Activated CD4-positive, alpha-beta T cell treated with anti-CD3 and anti-CD28 coated beads, Interleukin-2, amount 50 U/mL, for 4 hours (primary cell): Measurements from ENCODE around the gene MOGAT1.
"Not testable (repeated sequence)": the region's sequence is repeated elsewhere in the genome, so short reads cannot be mapped to it uniquely, and the experiment has no call there.

Source experiments
- DNase-seq, 2 experiments: peaks; one replicate each; pipeline ENCODE4 v3.0.0-alpha.2; 2020

MOGAT1 gene

DNA sequence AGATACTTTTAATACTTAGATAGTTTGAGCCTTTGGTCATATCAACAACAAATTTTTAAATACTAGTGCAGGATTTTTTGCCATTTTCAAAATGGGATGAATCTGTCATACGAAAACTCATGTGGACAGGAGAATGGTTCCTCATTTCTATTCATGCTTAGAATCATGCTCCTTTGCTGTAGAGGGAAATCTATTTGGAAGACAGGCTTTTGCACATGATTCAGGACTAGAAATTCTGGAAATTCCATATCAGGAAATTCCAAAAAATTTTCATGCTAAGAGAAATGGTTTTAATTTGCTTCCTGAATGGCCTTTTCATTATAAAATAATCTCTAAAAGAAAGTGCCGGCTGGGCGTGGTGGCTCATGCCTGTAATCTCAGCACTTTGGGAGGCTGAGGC is 39.3 kb downstream of the MOGAT1 start:
- no peak for DNase-seq

DNA sequence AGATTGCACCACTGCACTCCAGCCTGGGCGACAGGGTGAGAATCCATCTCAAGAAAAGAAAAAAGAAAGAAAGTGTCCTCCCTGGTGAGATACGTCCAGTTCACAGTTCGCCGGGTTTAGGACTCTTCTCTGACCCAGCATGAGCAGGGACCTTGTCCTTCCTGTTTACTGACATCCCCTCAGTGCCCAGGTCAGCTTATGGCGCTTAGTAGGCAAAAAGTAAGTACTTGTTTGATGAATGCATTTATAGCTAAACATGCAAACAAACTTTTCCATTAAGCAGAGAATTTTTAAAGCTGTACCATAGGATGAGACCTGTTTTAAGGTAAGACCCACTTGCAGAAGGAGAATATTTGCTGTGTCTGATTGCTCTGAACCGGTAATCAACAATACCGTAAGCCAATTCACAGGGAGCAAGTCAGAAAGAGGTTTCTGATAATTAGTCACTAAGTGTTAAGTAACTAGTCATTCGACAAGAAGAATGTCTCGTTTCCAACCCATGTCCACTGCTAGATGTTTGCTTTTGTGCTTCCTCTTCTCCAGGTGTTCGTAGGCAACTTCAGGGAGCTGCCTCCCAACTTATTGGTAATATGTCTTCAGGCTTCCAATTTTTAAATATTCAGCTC is 40.0 kb downstream of the MOGAT1 start:
- DNase-seq, result no peak

DNA sequence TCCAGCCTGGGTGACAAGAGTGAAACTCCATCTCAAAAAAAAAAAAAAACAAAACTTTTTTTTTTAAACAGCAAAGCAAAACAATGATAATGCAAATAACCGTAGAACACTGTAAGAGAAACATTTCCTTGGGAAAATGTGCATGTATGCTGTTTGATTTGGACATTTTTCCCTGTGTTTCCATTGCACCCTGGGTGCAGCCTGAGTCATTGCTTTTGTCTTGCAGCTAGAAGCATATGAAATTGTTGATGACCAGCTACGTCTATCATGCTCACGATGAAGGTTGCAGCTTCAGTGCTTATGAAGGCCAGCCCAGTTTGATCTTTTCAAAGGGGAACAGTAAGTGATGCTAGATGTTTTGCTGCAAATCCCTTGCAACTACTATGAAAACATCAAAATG is 41.5 kb downstream of the MOGAT1 start:
- DNase-seq, result no peak

GRCh38 chr2:222714361-222715241 is 43.1 kb downstream of the MOGAT1 start:
- no peak for DNase-seq

- no peak for DNase-seq
Measured at GRCh38 chr2:222715742-222716141, 44.3 kb downstream of the MOGAT1 start.

DNA sequence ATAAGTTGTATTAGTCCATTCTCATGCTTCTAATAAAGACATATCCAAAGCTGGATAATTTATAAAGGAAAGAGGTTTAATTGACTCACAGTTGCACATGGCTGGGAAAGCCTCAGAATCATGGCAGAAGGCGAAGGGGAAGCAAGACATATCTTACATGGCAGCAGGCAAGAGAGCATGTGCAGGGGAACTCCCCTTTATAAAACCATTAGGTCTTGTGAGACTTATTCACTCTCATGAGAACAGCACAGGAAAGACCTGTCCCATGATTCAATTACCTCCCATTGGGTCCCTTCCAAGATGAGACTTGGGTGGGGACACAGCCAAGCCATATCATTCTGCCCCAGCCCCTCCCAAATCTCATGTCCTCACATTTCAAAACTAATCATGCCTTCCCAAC is 48.3 kb downstream of the MOGAT1 start:
- not testable (repeated sequence) for DNase-seq

DNA sequence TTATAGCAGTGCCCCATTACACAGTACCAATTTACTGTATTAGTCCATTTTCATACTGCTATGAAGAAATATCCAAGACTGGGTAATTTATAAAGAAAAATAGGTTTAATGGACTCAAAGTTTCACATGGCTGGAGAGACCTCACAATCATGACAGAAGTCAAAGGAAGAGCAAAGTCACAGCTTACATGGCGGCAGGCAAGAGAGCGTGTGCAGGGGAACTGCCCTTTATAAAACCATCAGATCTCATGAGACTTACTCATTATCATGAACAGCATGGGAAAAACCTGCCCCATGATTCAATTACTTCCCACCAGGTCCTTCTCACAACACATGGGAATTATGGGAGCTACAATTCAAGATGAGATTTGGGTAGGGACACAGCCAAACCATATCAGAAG is 50.1 kb downstream of the MOGAT1 start:
- not testable (repeated sequence) for DNase-seq

DNA sequence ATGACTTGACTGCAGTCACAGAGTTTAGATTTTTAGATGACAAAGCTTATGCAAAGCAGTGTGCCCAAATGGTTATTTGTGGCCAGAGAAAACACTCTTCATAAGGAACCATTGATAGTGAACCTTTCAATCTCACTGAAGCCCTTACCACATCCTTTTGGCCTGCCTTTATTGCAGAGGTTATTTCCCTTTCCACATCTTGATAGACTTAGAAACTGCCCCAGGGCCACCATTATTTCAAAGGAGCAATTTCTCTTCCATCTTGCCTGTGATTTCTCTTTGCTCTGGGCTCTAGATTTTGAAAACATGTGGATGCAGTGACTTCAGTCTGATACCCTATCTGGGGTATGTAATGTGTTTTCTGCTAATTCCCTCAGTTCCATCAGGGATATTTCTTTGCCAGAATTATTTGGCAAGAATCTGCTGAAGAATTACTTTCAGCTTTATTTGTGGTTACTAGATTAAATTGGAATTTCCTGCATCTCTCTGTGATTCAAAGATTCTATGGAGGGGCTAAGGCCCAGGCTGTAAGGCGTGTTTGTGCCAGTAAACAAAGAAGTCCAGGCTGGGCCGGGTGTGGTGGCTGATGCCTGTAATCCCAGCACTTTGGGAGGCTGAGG is 51.0 kb downstream of the MOGAT1 start:
- no peak for DNase-seq

GRCh38 chr2:222724208-222724607 is 52.8 kb downstream of the MOGAT1 start:
- no peak for DNase-seq

- DNase-seq, result no peak
Measured at GRCh38 chr2:222728621-222729020, 57.2 kb downstream of the MOGAT1 start.

- DNase-seq, result no peak
Measured at GRCh38 chr2:222730366-222730999, 59.0 kb downstream of the MOGAT1 start.

GRCh38 chr2:222731201-222731621 is 59.8 kb downstream of the MOGAT1 start:
- DNase-seq, result no peak

DNA sequence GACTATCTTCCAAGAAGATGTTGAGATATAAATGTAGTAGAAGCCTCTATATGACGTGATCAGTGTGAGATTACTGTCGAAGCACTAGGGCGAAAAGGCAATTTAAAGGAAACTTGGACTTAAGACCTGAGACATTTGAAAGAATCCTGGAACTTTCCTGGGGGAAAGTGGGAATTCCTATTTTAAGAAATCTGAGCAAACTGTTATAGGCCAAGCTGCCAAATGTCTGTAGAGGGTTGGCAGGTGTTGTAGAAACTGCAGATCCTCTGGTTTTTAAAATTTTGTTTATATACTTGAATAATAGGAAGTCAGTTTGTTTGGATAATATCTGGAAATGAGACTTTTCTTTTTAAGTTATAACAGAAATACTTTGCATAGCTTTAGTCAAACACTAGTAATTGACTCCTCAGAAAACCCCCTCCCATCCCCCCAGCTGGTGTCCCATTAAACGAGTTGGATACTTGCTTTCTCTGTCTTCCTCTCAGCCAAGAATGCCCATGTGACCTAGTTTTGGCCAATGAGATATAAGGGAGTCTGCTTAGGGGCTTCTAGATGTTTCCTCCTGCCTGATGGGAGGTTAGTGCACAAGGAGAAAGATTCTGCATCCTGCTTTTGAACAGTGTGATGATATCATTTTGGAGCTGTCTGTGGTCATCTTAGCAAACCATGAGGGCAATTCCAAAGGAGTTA is 61.2 kb downstream of the MOGAT1 start:
- no peak for DNase-seq

DNA sequence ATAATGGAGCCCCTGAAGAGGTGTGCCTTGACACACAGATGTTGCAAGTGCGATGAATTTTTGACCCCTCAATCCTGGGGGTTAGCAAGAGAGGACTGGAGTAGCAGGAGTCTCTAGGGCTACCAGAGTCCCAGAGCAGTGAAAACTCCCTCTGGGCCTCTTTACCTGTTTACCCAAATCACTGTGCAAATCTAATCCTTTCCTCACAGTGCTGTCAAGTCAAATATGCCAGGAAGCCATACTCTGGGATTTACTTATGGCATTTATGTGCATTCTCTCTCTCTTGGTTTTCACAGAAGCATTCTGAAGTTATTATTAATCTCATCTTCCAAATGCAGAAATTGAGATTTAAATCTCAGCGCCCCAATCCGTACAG is 62.0 kb downstream of the MOGAT1 start:
- no peak for DNase-seq

DNA sequence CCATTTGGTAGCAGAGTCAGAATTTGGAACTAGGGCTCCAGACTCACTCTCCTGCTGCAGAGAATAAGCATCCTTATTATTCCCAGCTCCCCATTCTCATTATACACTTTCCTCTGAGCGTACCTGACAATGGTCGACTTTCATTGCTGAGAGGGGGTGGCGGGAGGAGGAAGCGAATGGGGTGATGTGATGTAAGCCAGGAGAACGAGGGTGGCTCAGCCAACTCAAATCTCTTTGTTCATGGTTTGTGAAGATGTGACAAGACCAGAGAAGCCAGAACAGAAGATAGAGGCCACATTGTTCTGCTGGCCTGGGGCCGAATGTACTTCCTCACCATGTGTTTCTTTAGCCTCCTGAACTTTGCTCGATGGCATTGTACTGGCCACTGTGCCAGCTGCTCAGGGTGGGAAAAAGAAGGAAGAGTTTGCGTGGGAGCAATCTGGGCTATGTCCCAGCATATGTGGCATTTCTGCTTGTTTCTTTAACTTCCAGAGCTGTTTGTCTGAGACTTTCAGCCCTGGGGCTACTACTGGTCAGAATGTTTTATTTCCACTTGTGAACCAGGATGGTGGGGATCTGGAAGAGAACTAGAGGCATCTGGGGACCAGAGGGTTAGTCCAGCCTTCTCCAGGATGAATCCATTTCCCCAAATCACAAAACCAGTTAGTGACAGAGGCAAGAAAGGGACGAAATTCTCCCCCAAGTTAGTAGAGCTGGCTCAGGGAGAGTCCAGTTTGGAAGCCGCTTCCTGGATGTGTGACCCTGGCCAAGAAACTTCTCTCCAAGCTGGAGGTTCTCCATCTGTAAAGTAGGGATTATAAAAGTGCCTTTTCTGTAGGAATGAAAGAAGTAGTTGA is 62.6 kb downstream of the MOGAT1 start:
- DNase-seq, result no peak

- DNase-seq, result no peak
Measured at GRCh38 chr2:222734703-222735014, 63.2 kb downstream of the MOGAT1 start.

- no peak for DNase-seq
Measured at GRCh38 chr2:222736301-222736700, 64.8 kb downstream of the MOGAT1 start.

DNA sequence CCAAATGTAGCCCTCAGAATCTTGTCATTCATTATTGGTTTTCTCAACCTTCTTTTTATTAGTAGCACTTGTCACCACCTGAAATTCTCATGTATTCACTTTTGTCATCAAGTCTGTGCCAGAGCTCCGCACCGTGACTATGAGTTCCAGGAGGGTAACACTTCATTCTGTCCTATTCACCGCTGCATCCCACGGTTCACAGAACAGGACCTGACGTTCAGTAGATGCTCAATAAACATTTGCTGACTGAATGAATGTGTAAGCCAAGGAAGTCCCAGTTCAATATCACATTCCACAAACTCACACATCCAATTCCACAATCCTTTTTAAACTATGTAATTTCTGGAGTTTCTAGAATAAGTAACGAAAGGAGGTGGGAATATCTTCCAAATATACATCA is 65.5 kb downstream of the MOGAT1 start:
- no peak for DNase-seq

DNA sequence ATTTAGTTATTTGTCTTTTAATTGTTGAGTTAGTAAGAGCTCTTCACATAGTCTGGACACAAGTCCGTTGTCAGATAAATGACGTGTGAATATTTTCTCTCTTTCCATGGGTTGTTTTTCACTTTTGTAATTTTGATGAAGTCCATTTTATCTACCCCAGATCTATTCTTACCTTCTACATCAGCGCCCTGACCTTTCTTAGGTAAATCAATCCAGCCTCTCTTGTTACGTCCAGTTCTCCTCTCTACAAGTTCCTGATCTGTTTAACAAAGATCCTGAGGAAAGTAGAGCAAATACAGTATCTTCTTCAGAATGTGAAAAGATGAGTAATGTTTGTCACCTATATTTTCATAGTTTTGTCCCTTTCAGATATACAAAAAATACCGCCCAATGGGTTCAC is 66.9 kb downstream of the MOGAT1 start:
- DNase-seq, result no peak

DNA sequence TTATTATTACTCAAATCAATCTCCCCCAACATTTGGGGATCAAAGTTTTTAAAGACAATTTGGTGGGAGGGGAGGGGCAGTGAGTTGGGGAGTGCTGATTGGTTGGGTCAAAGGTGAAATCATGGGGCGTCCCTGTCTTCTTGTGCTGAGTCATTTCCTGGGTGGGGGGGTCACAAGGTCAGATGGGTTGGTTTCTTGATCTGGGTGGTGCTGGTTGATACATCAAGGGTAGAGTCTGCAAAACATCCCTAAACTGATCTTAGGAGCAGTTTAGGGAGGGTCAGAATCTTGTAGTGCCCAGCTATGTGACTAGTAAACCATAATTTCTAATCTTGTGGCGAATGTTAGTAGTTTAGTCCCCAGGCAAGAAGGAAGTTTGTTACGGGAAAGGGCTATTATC is 67.4 kb downstream of the MOGAT1 start:
- no peak for DNase-seq

GRCh38 chr2:222739939-222740338 is 68.5 kb downstream of the MOGAT1 start:
- DNase-seq, result no peak

DNA sequence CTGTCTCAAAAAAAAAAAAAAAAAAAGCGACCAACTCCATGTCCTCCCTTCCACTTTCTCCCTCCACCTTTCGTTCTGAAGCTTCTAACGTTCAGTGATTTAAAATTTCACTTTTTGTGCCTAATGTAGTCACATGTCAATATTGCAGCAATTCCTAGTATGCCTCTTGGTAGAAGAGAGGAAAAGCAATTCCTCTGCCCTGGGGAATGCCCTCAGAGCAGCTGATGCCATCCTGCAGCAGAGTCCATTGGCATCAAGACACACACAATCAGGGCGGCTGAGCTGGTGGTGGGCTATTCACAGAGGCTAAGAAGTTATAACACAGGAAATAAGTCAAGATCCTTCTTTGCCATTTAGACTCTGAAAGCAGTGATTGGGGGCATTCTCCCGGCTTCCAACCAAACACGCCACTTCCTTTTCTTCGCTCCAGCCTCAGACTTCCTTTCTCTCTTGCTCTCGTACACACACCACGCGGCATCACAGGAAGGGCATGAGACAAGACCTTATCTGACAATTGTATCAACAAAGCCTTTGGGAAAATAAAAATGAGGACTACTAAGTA is 71.9 kb downstream of the MOGAT1 start:
- no peak for DNase-seq
